OCI-LY1 (cell line): ENCODE measurements around the gene AFF4.

Experiments used
- EZH2 ChIP-seq: fragments of 200-600 bp; sonication (generic), shearing (Covaris generic); IDR thresholded peaks from 2 replicates; pipeline ENCODE4 v1.8.0; 2017; ENCODE audit warnings: borderline replicate concordance, mixed run types, mild to moderate bottlenecking, antibody characterized with exemption, low read length, moderate library complexity, mixed read lengths
- TF ChIP-seq, protein P1 (sequence below): fragments of 200-600 bp; sonication (generic), shearing (Covaris generic); IDR thresholded peaks from 2 replicates; pipeline ENCODE4 v1.5.1; 2017; ENCODE audit warnings: mild to moderate bottlenecking, antibody characterized with exemption, low read length, moderate library complexity, mixed read lengths

DNA sequence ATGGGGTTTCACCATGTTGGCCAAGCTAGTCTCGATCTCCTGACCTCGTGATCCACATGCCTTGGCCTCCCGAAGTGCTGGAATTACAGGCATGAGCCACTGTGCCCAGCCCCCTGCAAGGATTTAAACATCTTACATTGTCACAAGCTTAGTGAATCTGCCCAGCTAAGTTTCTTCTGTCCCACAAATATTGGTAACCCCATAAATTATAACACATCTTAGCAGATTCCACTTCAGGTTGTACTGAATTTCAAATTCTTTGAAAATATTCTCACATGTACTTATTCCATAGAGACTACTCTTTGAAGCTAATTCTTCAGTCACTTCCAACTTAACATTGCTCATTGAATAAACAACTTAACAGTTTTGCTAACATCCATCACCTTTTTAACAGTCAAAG is 13.4 kb upstream of the AFF4 start:
- TF ChIP-seq, protein P1, sequence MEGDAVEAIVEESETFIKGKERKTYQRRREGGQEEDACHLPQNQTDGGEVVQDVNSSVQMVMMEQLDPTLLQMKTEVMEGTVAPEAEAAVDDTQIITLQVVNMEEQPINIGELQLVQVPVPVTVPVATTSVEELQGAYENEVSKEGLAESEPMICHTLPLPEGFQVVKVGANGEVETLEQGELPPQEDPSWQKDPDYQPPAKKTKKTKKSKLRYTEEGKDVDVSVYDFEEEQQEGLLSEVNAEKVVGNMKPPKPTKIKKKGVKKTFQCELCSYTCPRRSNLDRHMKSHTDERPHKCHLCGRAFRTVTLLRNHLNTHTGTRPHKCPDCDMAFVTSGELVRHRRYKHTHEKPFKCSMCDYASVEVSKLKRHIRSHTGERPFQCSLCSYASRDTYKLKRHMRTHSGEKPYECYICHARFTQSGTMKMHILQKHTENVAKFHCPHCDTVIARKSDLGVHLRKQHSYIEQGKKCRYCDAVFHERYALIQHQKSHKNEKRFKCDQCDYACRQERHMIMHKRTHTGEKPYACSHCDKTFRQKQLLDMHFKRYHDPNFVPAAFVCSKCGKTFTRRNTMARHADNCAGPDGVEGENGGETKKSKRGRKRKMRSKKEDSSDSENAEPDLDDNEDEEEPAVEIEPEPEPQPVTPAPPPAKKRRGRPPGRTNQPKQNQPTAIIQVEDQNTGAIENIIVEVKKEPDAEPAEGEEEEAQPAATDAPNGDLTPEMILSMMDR = no peak
- TF ChIP-seq EZH2 = no peak
